ENCODE measurements around the gene RPL22.

DNA sequence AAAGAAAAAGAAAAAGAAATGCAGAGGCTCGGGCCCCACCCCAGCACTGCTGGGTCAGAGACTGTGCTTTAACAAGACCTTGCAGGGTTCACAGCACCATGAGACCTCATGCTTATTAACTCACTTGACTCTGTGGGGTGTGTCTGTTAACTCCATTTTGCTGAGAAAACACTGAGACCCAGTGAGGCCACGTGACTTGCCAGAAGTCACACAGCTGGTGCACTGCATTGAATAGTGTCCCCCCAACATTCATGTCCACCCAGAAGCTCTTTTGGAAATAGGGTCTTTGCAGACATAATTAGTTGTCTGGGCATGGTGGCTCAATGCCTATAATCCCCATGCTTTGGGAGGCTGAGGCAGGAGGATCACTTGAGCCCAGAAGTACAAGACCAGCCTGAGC lies 59.0 kb downstream of the RPL22 start:
- TF ChIP-seq POLR2A (IDR thresholded peaks at IDR 0.05), result no peak
- TF ChIP-seq, protein P1, sequence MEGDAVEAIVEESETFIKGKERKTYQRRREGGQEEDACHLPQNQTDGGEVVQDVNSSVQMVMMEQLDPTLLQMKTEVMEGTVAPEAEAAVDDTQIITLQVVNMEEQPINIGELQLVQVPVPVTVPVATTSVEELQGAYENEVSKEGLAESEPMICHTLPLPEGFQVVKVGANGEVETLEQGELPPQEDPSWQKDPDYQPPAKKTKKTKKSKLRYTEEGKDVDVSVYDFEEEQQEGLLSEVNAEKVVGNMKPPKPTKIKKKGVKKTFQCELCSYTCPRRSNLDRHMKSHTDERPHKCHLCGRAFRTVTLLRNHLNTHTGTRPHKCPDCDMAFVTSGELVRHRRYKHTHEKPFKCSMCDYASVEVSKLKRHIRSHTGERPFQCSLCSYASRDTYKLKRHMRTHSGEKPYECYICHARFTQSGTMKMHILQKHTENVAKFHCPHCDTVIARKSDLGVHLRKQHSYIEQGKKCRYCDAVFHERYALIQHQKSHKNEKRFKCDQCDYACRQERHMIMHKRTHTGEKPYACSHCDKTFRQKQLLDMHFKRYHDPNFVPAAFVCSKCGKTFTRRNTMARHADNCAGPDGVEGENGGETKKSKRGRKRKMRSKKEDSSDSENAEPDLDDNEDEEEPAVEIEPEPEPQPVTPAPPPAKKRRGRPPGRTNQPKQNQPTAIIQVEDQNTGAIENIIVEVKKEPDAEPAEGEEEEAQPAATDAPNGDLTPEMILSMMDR (IDR thresholded peaks at IDR 0.05), result no peak

Measured in esophagus squamous epithelium (tissue), 4 donors.